Fibroblast of the conjunctiva (primary cell): Measurements from ENCODE around the gene ESPL1.

Experiments
- DNase-seq: peaks from one replicate; pipeline ENCODE4 v3.0.0-alpha.2; 2010; ENCODE audit warnings: low read depth

ESPL1 gene

GRCh38 chr12:53267999-53268629 is at the start of gene ESPL1:
TSS of gene ESPL1 (plus strand) at chr12:53268299. CDS start at chr12:53268767, 468 bp downstream.
- DNase-seq: peak; percentile 65

- DNase-seq: no peak
Observed at GRCh38 chr12:53218551-53219291, 49.4 kb upstream of the ESPL1 start.

DNA sequence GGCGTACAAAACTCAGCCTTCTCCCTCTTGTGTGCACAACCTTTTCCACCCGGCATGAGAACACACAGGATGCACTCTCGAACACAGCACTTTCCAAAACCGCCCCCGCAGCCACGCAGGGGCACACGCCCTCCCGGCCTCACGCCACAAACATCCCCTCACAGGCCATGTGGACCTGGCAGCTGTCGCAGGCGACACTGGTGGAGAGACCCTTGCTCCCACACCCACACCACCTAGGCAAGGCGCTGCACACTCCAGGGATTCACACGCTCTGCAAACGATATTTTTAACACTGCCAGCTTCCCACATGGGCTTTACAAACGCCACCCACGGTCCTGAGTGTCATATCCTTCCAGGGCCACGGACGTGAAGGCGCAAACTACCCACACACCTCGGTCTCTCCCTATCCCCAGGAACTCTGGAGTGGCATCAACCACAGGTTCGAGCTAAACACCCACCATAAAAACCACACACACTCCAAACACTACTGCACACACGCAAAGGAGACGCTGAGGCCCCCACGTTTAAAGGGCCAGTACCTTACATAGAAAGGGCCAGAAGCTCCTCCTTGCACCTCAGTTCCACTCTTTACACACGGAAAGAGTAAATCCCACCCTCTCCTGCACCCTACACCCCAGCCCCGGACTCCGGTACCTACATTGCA is 48.7 kb upstream of the ESPL1 start:
- no peak for DNase-seq

DNA sequence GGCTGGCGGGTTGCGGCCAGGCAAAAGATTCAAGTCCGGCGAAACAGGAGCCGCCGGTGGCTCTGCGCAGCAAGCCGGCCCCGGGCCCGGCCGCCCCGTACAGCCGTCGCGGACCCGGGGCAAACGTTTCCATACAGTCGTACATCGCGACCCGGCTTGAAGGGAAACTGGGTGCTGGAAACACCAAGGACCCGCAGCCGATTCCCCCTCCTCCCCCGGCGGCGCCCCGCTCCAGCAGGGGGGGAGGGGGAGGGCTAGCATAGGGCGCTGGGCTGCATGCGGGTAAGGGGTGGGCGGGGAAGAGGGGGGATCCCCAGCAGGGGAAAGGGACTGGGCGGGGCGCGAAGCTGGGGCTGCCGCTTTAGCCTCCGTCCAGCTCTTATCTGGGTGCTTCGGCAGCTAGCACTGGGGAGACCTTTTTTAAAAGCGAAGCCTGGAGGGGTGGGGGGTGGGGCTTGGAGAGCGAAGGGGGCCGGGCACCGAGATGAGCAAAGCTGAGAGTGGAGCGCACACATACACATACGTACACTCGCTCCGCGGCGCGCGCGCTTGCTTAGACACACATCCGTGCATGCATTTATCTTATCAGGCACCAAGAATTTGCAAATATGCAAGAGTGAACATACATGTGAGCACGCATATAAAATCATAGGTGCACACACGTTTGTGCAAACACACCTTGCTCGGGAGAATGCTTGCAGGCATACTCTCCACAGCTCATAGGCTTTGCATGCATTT is 48.0 kb upstream of the ESPL1 start:
- peak; percentile 46 for DNase-seq

DNA sequence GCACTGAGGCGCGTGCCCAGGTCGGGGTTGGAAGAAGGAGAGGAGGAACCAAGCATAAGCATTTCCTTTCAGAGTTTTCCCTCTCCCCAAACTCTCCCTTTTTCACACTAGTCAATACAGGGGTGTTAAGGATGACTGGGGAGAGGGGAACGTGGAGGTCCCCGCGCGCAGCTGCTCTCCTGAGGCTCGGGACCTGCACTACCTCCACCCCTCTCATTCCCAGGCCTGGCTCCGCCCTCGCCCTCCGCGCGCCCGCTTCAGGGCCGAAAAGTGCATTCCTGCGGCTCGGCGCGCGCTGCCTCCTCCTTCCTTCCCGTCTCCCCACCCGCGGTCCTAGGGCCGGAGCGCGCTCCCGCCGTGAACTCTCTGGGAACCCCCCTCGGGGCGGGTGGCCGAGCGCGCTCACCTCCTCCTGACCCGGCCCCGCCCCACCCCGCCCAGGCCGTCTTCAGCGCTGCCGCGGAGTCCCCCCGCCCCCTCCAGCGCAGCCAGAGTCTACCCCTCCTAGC is 47.4 kb upstream of the ESPL1 start:
- DNase-seq: peak; percentile 83

GRCh38 chr12:53221203-53222080 is 46.7 kb upstream of the ESPL1 start:
- no peak for DNase-seq

DNA sequence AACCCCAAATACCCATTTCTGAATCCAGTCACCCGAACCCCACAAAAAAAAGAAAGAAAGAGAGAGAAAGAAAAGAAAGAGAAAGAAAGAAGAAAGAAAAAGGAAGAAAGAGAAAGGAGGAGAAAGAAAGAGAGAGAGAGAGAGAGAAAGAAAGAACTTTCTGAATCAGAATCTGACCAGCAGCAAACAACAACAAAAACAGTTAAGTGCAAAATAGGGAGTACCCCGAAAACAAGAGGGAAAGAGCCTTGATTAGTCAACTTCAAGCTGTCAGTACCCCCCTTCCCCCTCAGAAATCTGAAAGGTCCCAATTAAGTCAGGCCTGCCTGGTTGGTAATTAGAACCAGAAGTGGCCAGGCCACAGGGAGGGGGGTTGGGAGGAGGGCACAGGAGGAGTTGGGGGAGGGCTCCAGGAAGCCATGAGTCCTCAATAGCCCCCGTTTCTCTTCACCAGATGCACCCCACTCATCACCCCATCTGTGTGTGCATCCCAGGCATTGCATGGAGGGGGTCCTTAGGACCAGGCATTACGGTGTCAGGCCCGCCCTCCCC is 45.9 kb upstream of the ESPL1 start:
- no peak for DNase-seq

DNA sequence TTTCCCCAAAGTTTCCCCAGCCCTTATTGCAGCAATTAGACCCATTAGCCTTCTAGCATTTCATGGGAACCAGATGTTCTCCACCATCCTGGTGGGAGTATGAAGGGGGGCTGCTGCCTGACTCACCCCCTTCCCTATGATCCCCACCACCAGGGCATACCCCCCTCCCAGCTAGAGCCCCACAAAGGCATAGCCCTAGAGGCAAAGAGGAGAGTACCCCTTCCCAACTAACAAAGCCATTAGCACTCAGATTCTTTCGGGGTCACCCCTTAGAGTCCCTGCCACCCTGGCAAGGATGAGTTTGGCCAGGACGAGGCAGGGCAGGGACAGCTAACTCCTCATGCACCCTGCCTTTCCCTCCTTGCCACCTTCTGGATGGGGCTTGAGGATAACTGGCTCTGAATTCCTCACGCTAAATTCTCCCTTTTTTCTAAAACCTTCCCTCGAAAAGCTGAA is 45.3 kb upstream of the ESPL1 start:
- DNase-seq: no peak

DNA sequence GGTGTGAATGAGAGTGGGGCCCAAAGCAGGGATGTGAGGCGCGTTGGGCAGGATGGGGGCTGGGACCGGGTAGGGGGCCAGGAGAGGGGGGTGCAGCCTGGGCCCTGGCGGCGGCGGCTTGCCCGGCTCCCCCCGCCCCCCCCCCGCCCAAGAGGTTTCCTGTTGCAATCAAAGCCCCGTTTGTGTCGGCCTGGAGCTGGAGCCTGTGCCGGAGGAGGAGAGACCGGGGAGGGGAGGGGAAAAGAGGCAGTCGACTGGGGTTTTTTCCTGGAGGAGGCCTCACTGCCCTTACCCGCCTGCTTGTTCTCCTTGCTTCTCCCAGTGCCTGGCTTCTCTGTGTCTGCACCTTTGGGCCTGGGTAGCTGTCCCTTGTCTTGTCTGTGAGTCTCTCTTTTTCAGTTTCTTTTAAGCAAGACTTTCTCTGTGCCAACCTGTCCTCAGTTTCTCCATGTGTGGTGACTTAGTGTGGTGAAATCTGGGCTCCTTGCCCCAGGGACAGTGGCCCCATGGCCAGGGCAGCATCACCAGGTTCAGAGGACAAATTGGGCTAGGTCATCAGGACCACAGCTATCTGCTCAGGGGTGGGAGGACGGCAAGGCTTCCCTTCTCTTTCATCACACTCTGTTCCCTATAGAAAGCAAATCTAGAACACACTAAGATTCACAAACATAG is 44.6 kb upstream of the ESPL1 start:
- DNase-seq: no peak

DNA sequence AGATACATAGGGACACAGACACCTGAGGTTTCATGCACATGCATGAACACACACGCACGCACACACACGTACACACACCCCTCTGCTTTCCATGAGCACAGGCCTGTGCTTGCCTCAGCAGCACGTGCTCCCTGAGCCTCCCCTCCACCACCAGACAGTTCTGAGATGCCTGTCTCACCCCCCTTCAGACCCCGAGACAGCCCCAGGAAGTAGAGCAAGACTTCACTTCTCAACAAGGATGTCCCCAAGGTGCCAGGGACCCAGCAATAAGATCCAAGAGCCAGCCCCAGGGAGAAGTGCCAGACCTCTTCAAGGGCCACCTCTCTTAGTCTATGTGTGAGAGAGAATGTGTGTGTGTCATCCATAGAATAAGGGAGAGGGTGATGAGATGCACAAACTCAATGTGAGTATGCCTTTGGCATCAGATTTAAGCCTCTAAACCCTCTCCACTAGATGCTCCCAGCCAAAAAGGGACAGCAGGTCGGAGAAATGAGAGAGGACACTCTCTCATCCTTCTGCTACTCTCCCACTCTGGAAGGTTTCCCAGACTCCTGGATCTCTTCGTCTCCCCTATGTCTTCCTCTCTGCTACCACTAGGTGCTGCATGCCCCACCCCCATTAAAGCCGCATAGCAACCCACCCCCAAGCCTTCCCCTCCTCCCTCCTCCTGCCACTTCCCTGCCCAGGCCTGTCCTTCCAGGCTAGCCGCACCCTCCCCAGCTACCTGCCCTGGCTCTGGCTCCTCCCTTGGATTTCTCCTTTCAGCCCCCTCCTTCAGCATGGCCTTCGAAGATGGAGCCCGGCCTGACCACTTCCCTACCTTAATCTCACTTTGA is 43.8 kb upstream of the ESPL1 start:
- no peak for DNase-seq

DNA sequence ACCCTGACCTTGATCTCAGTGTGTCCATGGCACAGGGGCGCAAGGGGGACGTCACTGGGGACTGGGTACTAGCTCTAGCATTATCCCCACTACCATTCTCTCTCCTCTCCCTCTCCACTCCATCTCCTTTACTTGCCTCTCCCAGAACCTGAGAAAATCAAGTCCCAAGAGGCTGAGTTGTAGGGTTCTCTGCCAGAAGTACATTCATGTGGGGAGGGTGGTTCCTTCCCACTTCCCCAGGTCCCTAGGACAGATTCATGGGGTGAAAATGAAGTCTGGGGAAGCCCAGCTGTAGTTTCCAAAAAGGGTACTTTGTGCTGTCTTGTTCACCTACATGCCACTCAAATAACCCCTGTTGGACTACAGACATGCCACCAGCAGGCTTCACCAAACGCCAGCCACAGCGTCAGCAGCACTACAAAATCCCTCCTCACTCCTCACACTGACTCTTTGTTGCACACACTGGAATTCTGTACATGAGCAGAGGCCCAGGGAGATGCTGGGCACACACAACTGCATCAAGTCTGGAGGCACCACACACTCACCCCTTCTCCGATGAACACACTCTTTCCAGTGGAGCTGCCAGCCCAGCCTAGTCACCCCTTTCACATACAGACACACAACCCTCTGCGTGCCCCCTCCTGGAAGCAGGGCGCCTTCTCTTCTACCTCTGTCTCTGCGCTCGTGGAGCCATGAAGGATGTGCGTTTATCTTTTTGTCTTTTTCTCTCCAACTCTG is 43.0 kb upstream of the ESPL1 start:
- DNase-seq: no peak

DNA sequence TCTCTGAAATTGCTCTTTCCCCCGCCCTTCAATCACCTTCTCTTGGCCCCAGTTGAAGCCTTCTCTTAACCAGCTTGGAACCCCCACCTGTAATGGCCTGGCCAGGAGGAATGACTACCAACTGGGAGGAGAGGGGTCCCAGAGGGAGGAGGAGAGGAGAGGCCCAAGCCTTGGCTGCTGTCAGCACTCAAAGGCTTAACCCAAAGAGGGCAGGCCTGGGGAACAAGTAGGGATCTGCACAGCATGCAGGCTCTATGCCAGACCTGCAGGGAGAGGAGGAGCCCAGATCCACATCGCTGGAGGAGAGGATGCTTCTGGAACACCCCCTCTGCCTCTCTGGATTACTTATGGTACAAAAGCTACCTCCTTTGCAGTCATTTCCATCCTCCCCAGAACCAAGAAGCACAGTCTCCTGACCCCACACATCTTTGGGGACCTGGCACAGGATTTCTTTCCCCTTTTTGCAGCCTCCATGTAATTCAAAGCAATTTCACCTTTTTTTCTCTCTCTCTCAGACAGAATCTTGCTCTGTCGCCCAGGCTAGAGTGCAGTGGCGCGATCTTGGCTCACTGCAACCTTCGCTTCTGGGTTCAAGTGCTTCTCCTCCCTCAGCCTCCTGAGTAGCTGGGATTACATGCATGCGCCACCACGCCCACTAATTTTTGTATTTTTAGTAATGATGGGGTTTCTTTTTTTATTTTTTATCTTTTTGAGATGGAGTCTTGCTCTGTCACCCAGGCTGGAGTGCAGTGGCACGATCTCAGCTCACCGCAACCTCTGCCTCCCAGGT is 42.3 kb upstream of the ESPL1 start:
- DNase-seq: no peak

GRCh38 chr12:53226815-53227214 is 41.3 kb upstream of the ESPL1 start:
- no peak for DNase-seq

GRCh38 chr12:53227341-53227740 is 40.8 kb upstream of the ESPL1 start:
- no peak for DNase-seq

DNA sequence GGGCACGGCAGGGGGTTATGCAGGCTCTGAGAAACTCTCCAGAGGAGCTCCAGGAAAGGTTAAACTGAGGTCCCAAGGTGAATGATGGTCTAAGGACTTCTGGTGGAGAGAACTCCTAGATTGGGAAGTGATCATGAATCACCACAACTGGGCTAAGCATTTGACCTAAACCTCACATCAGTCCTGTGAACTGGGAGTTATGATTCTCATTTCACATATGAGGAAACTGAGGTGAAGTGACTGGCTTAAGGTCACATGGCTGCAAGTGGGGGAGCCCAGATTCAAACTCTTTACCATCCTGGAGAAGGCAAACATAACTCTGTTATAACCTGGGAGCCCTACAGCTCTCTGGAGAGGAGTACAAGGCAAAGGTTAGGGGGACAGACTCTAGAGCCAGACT is 40.3 kb upstream of the ESPL1 start:
- no peak for DNase-seq

DNA sequence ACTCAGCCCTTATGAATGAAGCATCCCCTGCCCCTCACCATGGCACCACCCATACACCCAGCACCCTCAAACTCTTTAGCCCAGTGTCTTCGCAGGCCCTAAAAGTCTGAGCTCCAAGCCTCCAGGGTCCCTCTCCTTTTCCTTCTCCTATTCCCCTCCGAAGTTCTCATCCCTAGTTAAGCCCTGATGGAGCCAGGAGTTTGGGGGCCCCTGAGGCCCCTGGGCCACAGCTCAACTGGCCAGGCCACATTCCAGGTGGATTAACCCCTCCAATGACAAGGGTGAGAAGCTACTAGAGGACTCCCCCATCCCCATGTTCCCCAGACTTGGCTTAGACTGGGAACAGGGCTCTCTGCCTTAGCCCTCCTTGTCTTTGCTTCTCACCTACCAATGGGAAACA is 38.6 kb upstream of the ESPL1 start:
- no peak for DNase-seq

GRCh38 chr12:53230108-53230845 is 37.8 kb upstream of the ESPL1 start:
- DNase-seq: no peak

GRCh38 chr12:53231671-53231920 is 36.5 kb upstream of the ESPL1 start:
- no peak for DNase-seq
